Endothelial cell of umbilical vein (primary cell): ENCODE data around the gene NPDC1. TPM values are rescaled to one million over a fixed set of nuclear protein-coding genes. Genes with fewer than 3 reads are reported as not detected.

Source experiments
- BruUV-seq: library from RNA; stranded (reverse); fragments of 400-500 nt; replicated peaks from 2 replicates; lab custom pipeline; 2021; lab: Mats Ljungman, UMichigan
- CTCF ChIA-PET: fragments of 300-600, 350-600 bp; sonication (Branson Sonifier 250); formaldehyde crosslinking; loops from one replicate; lab custom pipeline; 2021; ENCODE audit warnings: antibody characterized with exemption, inconsistent platforms; lab: Charles Lee
- POLR2A ChIA-PET: fragments of 300-600, 350-600 bp; sonication (Branson Sonifier 250); formaldehyde crosslinking; loops from one replicate; lab custom pipeline; 2021; ENCODE audit warnings: antibody characterized with exemption, inconsistent platforms; lab: Charles Lee
- DNase-seq: peaks from one replicate; pipeline ENCODE4 v3.0.0-alpha.2; 2011; ENCODE audit warnings: low read depth, low spot score
- FAIRE-seq: peaks from 2 replicates; lab custom pipeline; 2011; peaks lifted over from hg19 to GRCh38; lab: Jason Lieb, UNC
- H2AFZ ChIP-seq: 2 replicates; pipeline ENCODE4 v1.6.0; 2012; ENCODE audit warnings: low read depth, low read length, control low read depth, inconsistent platforms
- H3K27ac ChIP-seq: 2 replicates; pipeline ENCODE4 v1.5.1; 2011; ENCODE audit warnings: low read depth, mild to moderate bottlenecking, control low read depth, low read length, moderate library complexity; ENCODE audit not compliant: insufficient read depth
- H3K27me3 ChIP-seq, 2 experiments: 2 replicates each; pipeline versions ENCODE4 v1.6.0 to v1.6.1; 2011; ENCODE audit warnings: low read length in 2 of 2, mixed read lengths in 1 of 2; ENCODE audit not compliant: control insufficient read depth in 2 of 2, insufficient read depth in 2 of 2
- H3K36me3 ChIP-seq, 2 experiments: 2 replicates in 1 of 2; 3 replicates in 1 of 2; pipeline ENCODE4 v1.5.1; 2011; ENCODE audit warnings: low read length in 2 of 2, mild to moderate bottlenecking in 1 of 2, moderate library complexity in 1 of 2; ENCODE audit not compliant: control insufficient read depth in 2 of 2, insufficient read depth in 2 of 2; ENCODE audit errors: extremely low read depth in 1 of 2
- H3K4me1 ChIP-seq: 3 replicates; pipeline ENCODE4 v1.5.1; 2011; ENCODE audit warnings: mild to moderate bottlenecking, low read length; ENCODE audit not compliant: control insufficient read depth, insufficient read depth; ENCODE audit errors: extremely low read depth
- H3K4me2 ChIP-seq: 2 replicates; pipeline ENCODE4 v1.6.1; 2011; ENCODE audit warnings: low read length, control low read depth, mixed read lengths; ENCODE audit not compliant: insufficient read depth
- H3K4me3 ChIP-seq, 3 experiments: fragments of 200-600 bp in 1 of 3; sonication (generic), shearing (Covaris generic) in 1 of 3; replicated peaks in 1 of 3; 2 replicates each; pipeline ENCODE4 v1.5.1; 2011 to 2016; ENCODE audit warnings: control low read depth in 3 of 3, low read length in 3 of 3, mild to moderate bottlenecking in 2 of 3, inconsistent platforms in 1 of 3, low read depth in 1 of 3, moderate library complexity in 1 of 3; ENCODE audit not compliant: insufficient read depth in 1 of 3
- H3K79me2 ChIP-seq: 2 replicates; pipeline ENCODE4 v1.6.0; 2012; ENCODE audit warnings: low read length, inconsistent platforms; ENCODE audit not compliant: control insufficient read depth, insufficient read depth
- H3K9ac ChIP-seq: replicated peaks from 2 replicates; pipeline ENCODE3; 2011; ENCODE audit warnings: low read length, control low read depth; ENCODE audit not compliant: insufficient read depth; ENCODE audit errors: extremely low read depth
- H3K9me1 ChIP-seq: replicated peaks from 3 replicates; pipeline ENCODE4 v1.6.0; 2011; ENCODE audit warnings: mild to moderate bottlenecking, low read length; ENCODE audit not compliant: control insufficient read depth, insufficient read depth; ENCODE audit errors: extremely low read depth
- H3K9me3 ChIP-seq: replicated peaks from 2 replicates; pipeline ENCODE4 v1.5.1; 2012; ENCODE audit warnings: low read length, inconsistent platforms; ENCODE audit not compliant: control insufficient read depth, insufficient read depth
- H4K20me1 ChIP-seq: replicated peaks from 2 replicates; pipeline ENCODE3; 2011; ENCODE audit warnings: mild to moderate bottlenecking, low read length; ENCODE audit not compliant: control insufficient read depth, insufficient read depth; ENCODE audit errors: extremely low read depth
- EZH2 ChIP-seq: IDR thresholded peaks from 2 replicates; pipeline ENCODE4 v1.6.1; 2012; ENCODE audit warnings: borderline replicate concordance, low read depth, mild to moderate bottlenecking, moderate library complexity, low read length, inconsistent platforms; ENCODE audit not compliant: severe bottlenecking
- GATA2 ChIP-seq: IDR thresholded peaks from 2 replicates; pipeline ENCODE4 v1.7.0; 2011; ENCODE audit warnings: low read depth, mild to moderate bottlenecking, moderate library complexity, mixed read lengths, low read length; ENCODE audit not compliant: insufficient read length, insufficient read depth
- JUN ChIP-seq: IDR thresholded peaks from 2 replicates; pipeline ENCODE4 v1.6.1; 2011; ENCODE audit warnings: borderline replicate concordance, low read depth; ENCODE audit not compliant: insufficient read length, insufficient read depth
- MAX ChIP-seq: IDR thresholded peaks from 2 replicates; pipeline ENCODE4 v1.6.1; 2011; ENCODE audit not compliant: insufficient read depth, insufficient read length
- MYC ChIP-seq: IDR thresholded peaks from one replicate; pipeline ENCODE4 v1.6.1; 2011; ENCODE audit warnings: mild to moderate bottlenecking, low read depth, low read length
- dilution Hi-C: fragments of 300-500 bp; cut with MboI; formaldehyde crosslinking; loops from one replicate; pipeline ENCODE4 v1.15.0; 2019; ENCODE audit warnings: low sequenced_read_pairs; ENCODE audit not compliant: extremely low pct_ligation_motif_present
- intact Hi-C: fragments of 100-400 bp; cut with micrococcal nuclease; formaldehyde crosslinking; loops from one replicate; pipeline ENCODE4 v1.10.0; 2022
- polyA plus RNA-seq, 4 experiments: library from polyadenylated mRNA; depleted of rRNA in 3 of 4; stranded (reverse) in 3 of 4; unstranded in 1 of 4; fragments of >200 nt; gene quantifications; 2 replicates each; pipeline versions ENCODE4 v1.2.1 to v1.2.3, GENCODE V29; 2011 to 2012; ENCODE audit warnings: missing spikeins in 1 of 4
- total RNA-seq: library from RNA; stranded (reverse); gene quantifications from 2 replicates; pipeline ENCODE4 v1.2.3, GENCODE V29; 2021
- TF ChIP-seq, protein P1 (sequence below), 2 donors: IDR thresholded peaks; 1 replicate in 1 of 2; 2 replicates in 1 of 2; pipeline ENCODE4 v1.5.1; 2011; ENCODE audit warnings: low read length in 2 of 2, mild to moderate bottlenecking in 2 of 2, moderate library complexity in 2 of 2, control low read depth in 1 of 2, inconsistent platforms in 1 of 2, low read depth in 1 of 2; ENCODE audit not compliant: insufficient read depth in 1 of 2; ENCODE audit errors: extremely low read depth in 1 of 2

Gene NPDC1
- total and polyA plus RNA-seq, 2 donors (not counting 3 experiments of a cell fraction or from before 2014, with no cell fraction given) = 115 to 181 TPM

DNA sequence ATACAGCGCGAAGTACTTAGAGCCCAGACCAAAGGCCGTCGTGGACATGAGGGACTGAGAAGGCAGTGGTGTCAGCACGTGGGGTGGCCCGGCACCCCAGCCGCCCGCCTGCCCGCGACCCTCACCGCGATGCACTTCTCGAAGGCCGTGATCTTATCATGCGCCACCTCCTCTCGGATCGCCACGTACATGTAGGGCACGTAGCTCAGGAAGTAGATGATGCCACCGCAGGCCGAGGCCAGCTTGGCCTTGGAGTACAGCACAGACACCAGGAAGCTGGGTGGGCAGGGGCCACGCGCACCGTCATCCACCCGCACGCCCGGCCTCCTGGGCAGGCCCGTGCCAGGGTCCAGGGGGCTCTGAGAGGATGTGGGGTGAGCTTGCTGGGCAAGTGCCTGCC, 28.9 kb downstream of the NPDC1 start:
- Histone ChIP-seq H3K9me3 (no peaks in the 10 kb centered on the region), H3K4me3 (no peak overlapping the region), H3K4me2 (no peak overlapping the region), H3K27ac (no peak overlapping the region), H3K36me3 (no peaks in the 10 kb centered on the region), H3K9ac (no peak overlapping the region), H4K20me1 (no peaks in the 10 kb centered on the region), H3K27me3 (no peaks in the 10 kb centered on the region), H3K79me2 (no peaks in the 10 kb centered on the region), H3K9me1 (no peaks in the 10 kb centered on the region), H3K4me1 (no peaks in the 10 kb centered on the region), H2AFZ (no peak overlapping the region)
- dilution Hi-C loops = no loop called here
- DNase-seq (no peak), FAIRE-seq (no peak)
- CTCF ChIA-PET = interaction anchor here (1.6 kb wide), 1 partner anchor 12 kb away, joined by 5 read pairs; no protein-coding TSS in a partner anchor
- intact Hi-C loops = no loop called here
- TF ChIP-seq EZH2 (no peak), MAX (no peak), GATA2 (no peak), MYC (no peak), JUN (no peak)
- TF ChIP-seq, protein P1, sequence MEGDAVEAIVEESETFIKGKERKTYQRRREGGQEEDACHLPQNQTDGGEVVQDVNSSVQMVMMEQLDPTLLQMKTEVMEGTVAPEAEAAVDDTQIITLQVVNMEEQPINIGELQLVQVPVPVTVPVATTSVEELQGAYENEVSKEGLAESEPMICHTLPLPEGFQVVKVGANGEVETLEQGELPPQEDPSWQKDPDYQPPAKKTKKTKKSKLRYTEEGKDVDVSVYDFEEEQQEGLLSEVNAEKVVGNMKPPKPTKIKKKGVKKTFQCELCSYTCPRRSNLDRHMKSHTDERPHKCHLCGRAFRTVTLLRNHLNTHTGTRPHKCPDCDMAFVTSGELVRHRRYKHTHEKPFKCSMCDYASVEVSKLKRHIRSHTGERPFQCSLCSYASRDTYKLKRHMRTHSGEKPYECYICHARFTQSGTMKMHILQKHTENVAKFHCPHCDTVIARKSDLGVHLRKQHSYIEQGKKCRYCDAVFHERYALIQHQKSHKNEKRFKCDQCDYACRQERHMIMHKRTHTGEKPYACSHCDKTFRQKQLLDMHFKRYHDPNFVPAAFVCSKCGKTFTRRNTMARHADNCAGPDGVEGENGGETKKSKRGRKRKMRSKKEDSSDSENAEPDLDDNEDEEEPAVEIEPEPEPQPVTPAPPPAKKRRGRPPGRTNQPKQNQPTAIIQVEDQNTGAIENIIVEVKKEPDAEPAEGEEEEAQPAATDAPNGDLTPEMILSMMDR (IDR thresholded peaks at IDR 0.05; ENCODE audit: extremely low read depth in 1 of 2, insufficient read depth in 1 of 2, low read depth in 1 of 2, low read length in 2 of 2) = no peak
- POLR2A ChIA-PET = no interaction called here
- no TSS peak for BruUV-seq
